ENCODE measurements around the gene CYP2B6. TPM values are rescaled to one million over a fixed set of nuclear protein-coding genes. Genes with fewer than 3 reads are reported as not detected.
"Not testable (repeated sequence)": the region's sequence is repeated elsewhere in the genome, so short reads cannot be mapped to it uniquely, and the experiment has no call there.

CYP2B6 gene
- total and polyA plus RNA-seq, 2 donors (not counting 1 experiment from before 2014, with no cell fraction given), result not detected

DNA sequence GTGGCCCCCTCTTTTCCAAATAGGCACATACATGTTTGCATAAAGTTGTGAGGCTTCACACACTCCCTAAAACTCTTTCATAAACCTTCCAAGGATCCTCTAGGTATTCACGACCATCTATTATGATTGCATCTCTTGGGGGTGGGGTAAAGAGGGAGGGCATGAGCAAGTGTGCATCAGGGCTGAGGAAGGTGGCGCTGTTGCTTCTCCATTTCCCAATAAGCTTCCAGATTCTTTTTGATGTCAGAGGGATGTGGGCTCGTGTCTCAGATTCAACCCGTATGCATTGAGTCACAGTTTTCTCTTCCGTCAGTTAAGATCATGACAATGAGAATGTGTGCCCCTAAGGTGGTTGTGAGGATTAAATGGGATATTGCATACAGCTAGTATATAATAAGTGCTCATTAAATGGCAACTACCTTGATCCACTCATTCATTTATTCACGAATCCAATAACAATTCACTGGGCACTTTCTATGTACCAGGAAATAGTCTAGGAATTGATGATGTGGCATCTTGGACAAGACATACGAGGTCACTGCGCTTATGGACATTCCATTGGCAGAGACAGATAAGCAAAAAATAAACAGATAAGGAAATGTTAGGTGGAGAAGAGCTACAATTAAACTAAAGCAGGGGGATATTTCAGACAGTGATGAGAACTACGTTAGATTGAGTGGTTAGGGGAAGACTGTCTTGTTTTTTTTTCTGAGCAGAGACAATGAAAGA, 10.3 kb downstream of the CYP2B6 start:
- H3K9me3 ChIP-seq (ENCODE audit: control insufficient read depth, insufficient read depth, low read depth, low read length), result no peaks in the 10 kb centered on the region
- no peak overlapping the region for H3K27ac ChIP-seq (ENCODE audit: insufficient read depth, low read length)
- no peak overlapping the region for H2AFZ ChIP-seq (ENCODE audit: low read length)
- TF ChIP-seq, protein P1, sequence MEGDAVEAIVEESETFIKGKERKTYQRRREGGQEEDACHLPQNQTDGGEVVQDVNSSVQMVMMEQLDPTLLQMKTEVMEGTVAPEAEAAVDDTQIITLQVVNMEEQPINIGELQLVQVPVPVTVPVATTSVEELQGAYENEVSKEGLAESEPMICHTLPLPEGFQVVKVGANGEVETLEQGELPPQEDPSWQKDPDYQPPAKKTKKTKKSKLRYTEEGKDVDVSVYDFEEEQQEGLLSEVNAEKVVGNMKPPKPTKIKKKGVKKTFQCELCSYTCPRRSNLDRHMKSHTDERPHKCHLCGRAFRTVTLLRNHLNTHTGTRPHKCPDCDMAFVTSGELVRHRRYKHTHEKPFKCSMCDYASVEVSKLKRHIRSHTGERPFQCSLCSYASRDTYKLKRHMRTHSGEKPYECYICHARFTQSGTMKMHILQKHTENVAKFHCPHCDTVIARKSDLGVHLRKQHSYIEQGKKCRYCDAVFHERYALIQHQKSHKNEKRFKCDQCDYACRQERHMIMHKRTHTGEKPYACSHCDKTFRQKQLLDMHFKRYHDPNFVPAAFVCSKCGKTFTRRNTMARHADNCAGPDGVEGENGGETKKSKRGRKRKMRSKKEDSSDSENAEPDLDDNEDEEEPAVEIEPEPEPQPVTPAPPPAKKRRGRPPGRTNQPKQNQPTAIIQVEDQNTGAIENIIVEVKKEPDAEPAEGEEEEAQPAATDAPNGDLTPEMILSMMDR (conservative IDR thresholded peaks at IDR 0.05 in 1 of 2, IDR thresholded peaks at IDR 0.05 in 1 of 2; ENCODE audit: low read depth in 1 of 2, low read length in 2 of 2), result no peak
- TF ChIP-seq EZH2 (IDR thresholded peaks at IDR 0.05; ENCODE audit: low read length, missing control alignments), result no peak
- no peak overlapping the region for H3K4me2 ChIP-seq (ENCODE audit: extremely low read depth, insufficient read depth, low read length)
- no peaks in the 10 kb centered on the region for H3K36me3 ChIP-seq (ENCODE audit: control insufficient read depth, insufficient read depth, low read length)
- no peaks in the 10 kb centered on the region for H3K4me1 ChIP-seq (ENCODE audit: control insufficient read depth, extremely low read depth, insufficient read depth, low read length)
- H3K79me2 ChIP-seq (ENCODE audit: control insufficient read depth, insufficient read depth, low read length), result no peaks in the 10 kb centered on the region
- no peak overlapping the region for H3K4me3 ChIP-seq (replicated peaks in 1 of 4; ENCODE audit: control extremely low read depth in 1 of 4, insufficient read depth in 1 of 4, low read depth in 3 of 4, low read length in 4 of 4)
- H3K27me3 ChIP-seq (ENCODE audit: control insufficient read depth, insufficient read depth, low read length), result no peaks in the 10 kb centered on the region
- DNase-seq (ENCODE audit: low read depth in 2 of 2), result no peak
- no peak overlapping the region for H3K9ac ChIP-seq (ENCODE audit: insufficient read depth, low read length)
- no peaks in the 10 kb centered on the region for H4K20me1 ChIP-seq (ENCODE audit: control insufficient read depth, extremely low read depth, insufficient read depth, low read length)

DNA sequence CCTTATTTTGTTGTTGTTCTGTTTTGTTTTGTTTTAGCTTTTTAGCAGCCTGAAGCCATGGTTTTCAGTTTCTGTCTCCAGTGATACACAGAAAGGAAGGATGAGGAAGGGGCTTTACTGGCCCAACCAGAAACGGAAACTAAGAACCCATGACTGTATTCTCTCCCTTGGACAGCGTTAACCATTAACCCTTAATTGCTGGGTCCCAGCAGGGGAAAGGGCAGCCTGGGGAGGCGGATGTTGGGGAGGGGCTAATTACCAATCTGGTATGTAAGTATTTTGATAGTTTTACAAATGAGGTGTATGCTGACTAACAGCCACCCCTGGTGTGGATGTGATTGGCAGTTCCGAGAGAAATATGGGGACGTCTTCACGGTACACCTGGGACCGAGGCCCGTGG, 12.6 kb downstream of the CYP2B6 start:
- not testable (repeated sequence) for H3K27ac ChIP-seq (ENCODE audit: insufficient read depth, low read length); H3K9me3 ChIP-seq (ENCODE audit: control insufficient read depth, insufficient read depth, low read depth, low read length); H4K20me1 ChIP-seq (ENCODE audit: control insufficient read depth, extremely low read depth, insufficient read depth, low read length); H3K79me2 ChIP-seq (ENCODE audit: control insufficient read depth, insufficient read depth, low read length); H3K36me3 ChIP-seq (ENCODE audit: control insufficient read depth, insufficient read depth, low read length); H3K9ac ChIP-seq (ENCODE audit: insufficient read depth, low read length); DNase-seq (ENCODE audit: low read depth in 2 of 2); H3K27me3 ChIP-seq (ENCODE audit: control insufficient read depth, insufficient read depth, low read length); H3K4me3 ChIP-seq (replicated peaks in 1 of 4; ENCODE audit: control extremely low read depth in 1 of 4, insufficient read depth in 1 of 4, low read depth in 3 of 4, low read length in 4 of 4); H3K4me2 ChIP-seq (ENCODE audit: extremely low read depth, insufficient read depth, low read length); H3K4me1 ChIP-seq (ENCODE audit: control insufficient read depth, extremely low read depth, insufficient read depth, low read length); H2AFZ ChIP-seq (ENCODE audit: low read length)

DNA sequence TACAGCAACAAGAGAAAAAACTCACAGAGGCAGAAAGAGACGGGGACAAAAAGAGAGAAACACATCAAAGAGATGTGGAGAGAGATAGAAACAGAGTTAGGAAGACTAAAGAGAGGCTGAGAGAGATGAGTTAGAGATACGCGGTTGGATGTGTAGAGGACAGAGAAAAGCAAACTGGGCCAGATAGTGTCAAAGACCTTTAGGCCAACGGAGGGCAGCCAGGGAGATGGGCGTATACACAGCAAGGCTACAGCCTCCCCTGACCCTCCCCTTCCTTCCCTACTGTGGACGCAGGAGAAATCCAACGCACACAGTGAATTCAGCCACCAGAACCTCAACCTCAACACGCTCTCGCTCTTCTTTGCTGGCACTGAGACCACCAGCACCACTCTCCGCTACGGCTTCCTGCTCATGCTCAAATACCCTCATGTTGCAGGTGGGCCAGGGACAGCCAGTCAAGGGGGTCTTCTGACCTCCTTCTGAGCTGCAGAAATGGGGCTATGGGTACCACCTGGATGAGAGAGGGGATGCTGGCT, 18.7 kb downstream of the CYP2B6 start:
- H3K9ac ChIP-seq (ENCODE audit: insufficient read depth, low read length), result no peak overlapping the region
- H3K4me2 ChIP-seq (ENCODE audit: extremely low read depth, insufficient read depth, low read length), result no peak overlapping the region

More for the DNA sequence above, 18.7 kb downstream of the CYP2B6 start:
- H4K20me1 ChIP-seq (ENCODE audit: control insufficient read depth, extremely low read depth, insufficient read depth, low read length), result no peaks in the 10 kb centered on the region
- TF ChIP-seq, protein P1 (conservative IDR thresholded peaks at IDR 0.05 in 1 of 2, IDR thresholded peaks at IDR 0.05 in 1 of 2; ENCODE audit: low read depth in 1 of 2, low read length in 2 of 2), result no peak
- no peak for TF ChIP-seq EZH2 (IDR thresholded peaks at IDR 0.05; ENCODE audit: low read length, missing control alignments)
- H3K4me3 ChIP-seq (replicated peaks in 1 of 4; ENCODE audit: control extremely low read depth in 1 of 4, insufficient read depth in 1 of 4, low read depth in 3 of 4, low read length in 4 of 4), result no peak overlapping the region
- H3K27ac ChIP-seq (ENCODE audit: insufficient read depth, low read length), result no peak overlapping the region
- H3K27me3 ChIP-seq (ENCODE audit: control insufficient read depth, insufficient read depth, low read length), result no peaks in the 10 kb centered on the region
- H2AFZ ChIP-seq (ENCODE audit: low read length), result no peak overlapping the region
- no peaks in the 10 kb centered on the region for H3K79me2 ChIP-seq (ENCODE audit: control insufficient read depth, insufficient read depth, low read length)
- no peaks in the 10 kb centered on the region for H3K36me3 ChIP-seq (ENCODE audit: control insufficient read depth, insufficient read depth, low read length)
- no peaks in the 10 kb centered on the region for H3K9me3 ChIP-seq (ENCODE audit: control insufficient read depth, insufficient read depth, low read depth, low read length)
- no peak for DNase-seq (ENCODE audit: low read depth in 2 of 2)
- H3K4me1 ChIP-seq (ENCODE audit: control insufficient read depth, extremely low read depth, insufficient read depth, low read length), result no peaks in the 10 kb centered on the region

Data from fibroblast of lung (primary cell).